DOHH2 (cell line): ENCODE measurements around the gene FAM124B.

ENCODE experiments used
- EZH2phosphoT487 ChIP-seq: fragments of 200-600 bp; sonication (generic); IDR thresholded peaks from 2 replicates; pipeline ENCODE4 v1.6.1; 2017; ENCODE audit warnings: borderline replicate concordance, mild to moderate bottlenecking, antibody characterized with exemption, low read length, moderate library complexity, mixed read lengths
- TF ChIP-seq, protein P1 (sequence below): fragments of 200-600 bp; sonication (generic); IDR thresholded peaks from one replicate; pipeline ENCODE4 v1.5.1; 2014; ENCODE audit warnings: antibody characterized with exemption, mild to moderate bottlenecking, low read depth, low read length; ENCODE audit not compliant: poor library complexity, severe bottlenecking

DNA sequence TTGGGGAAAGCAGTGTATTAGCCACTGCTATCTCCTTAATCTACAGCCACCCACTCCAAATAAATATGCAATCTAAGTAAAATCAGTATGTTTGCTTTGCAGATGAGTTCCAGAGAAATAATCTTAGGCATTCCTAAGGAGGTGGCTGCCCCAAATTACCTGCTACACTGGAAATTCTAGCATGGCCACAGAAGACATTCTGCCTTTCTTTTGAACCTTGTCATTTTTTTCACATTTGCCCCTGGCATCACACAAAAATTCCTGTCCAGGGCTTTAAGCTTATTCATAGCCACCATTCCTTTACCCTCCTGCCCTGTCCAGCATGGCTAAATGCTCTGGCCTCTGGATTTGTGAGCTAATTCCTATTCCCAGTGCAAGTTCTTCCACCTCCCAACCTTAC lies 36.8 kb upstream of the FAM124B start:
- TF ChIP-seq, protein P1, sequence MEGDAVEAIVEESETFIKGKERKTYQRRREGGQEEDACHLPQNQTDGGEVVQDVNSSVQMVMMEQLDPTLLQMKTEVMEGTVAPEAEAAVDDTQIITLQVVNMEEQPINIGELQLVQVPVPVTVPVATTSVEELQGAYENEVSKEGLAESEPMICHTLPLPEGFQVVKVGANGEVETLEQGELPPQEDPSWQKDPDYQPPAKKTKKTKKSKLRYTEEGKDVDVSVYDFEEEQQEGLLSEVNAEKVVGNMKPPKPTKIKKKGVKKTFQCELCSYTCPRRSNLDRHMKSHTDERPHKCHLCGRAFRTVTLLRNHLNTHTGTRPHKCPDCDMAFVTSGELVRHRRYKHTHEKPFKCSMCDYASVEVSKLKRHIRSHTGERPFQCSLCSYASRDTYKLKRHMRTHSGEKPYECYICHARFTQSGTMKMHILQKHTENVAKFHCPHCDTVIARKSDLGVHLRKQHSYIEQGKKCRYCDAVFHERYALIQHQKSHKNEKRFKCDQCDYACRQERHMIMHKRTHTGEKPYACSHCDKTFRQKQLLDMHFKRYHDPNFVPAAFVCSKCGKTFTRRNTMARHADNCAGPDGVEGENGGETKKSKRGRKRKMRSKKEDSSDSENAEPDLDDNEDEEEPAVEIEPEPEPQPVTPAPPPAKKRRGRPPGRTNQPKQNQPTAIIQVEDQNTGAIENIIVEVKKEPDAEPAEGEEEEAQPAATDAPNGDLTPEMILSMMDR: no peak
- TF ChIP-seq EZH2phosphoT487: no peak
